ENCODE measurements around the gene IL27RA.

- TF ChIP-seq CTCF (conservative IDR thresholded peaks at IDR 0.05; ENCODE audit: low read length) (no peak), EZH2phosphoT487 (IDR thresholded peaks at IDR 0.05; ENCODE audit: borderline replicate concordance) (no peak)
Observed at GRCh38 chr19:14052470-14052869, 20.9 kb downstream of the IL27RA start.
